HG03558 (cell line): ENCODE results near the gene CALCOCO2.
"Not testable (repeated sequence)": the region's sequence is repeated elsewhere in the genome, so short reads cannot be mapped to it uniquely, and the experiment has no call there.

Experiments used
- ATAC-seq: cut with Tn5 transposase; IDR thresholded peaks from one replicate; pipeline ENCODE4 v1.9.1; 2021; ENCODE audit warnings: moderate number of reproducible peaks; ENCODE audit not compliant: unreplicated experiment; ENCODE audit errors: extremely low read depth

Gene CALCOCO2

GRCh38 chr17:48830840-48831548 lies at the start of gene CALCOCO2:
Gene CALCOCO2, plus strand, starts transcription at chr17:48831035. Its CDS starts 10,673 bp downstream, at chr17:48841708.
- ATAC-seq, result no peak

- no peak for ATAC-seq
These were observed 43.0 kb upstream of the CALCOCO2 start for GRCh38 chr17:48787828-48788227.

- ATAC-seq, result no peak
These were observed 40.2 kb upstream of the CALCOCO2 start for GRCh38 chr17:48790607-48791127.

GRCh38 chr17:48791128-48792032 lies 39.5 kb upstream of the CALCOCO2 start:
- ATAC-seq, result no peak

- no peak for ATAC-seq
These were observed 38.6 kb upstream of the CALCOCO2 start for GRCh38 chr17:48792033-48792798.

GRCh38 chr17:48795444-48796162 lies 35.2 kb upstream of the CALCOCO2 start:
- no peak for ATAC-seq

GRCh38 chr17:48796163-48796522 lies 34.7 kb upstream of the CALCOCO2 start:
- not testable (repeated sequence) for ATAC-seq

- no peak for ATAC-seq
These were observed 31.6 kb upstream of the CALCOCO2 start for GRCh38 chr17:48799069-48799723.

- no peak for ATAC-seq
These were observed 30.1 kb upstream of the CALCOCO2 start for GRCh38 chr17:48800626-48801217.

GRCh38 chr17:48804936-48805411 lies 25.9 kb upstream of the CALCOCO2 start:
- ATAC-seq, result no peak

- ATAC-seq, result no peak
These were observed 21.7 kb upstream of the CALCOCO2 start for GRCh38 chr17:48809182-48809581.

GRCh38 chr17:48812001-48812400 lies 18.8 kb upstream of the CALCOCO2 start:
- no peak for ATAC-seq

GRCh38 chr17:48814504-48814903 lies 16.3 kb upstream of the CALCOCO2 start:
- ATAC-seq, result no peak

GRCh38 chr17:48815311-48815710 lies 15.5 kb upstream of the CALCOCO2 start:
- no peak for ATAC-seq

- no peak for ATAC-seq
These were observed 14.4 kb upstream of the CALCOCO2 start for GRCh38 chr17:48816438-48816773.

GRCh38 chr17:48816774-48817590 lies 13.9 kb upstream of the CALCOCO2 start, which contains the start of gene TTLL6:
Gene TTLL6, minus strand, starts transcription at chr17:48817229. Its CDS starts 157 bp downstream, at chr17:48817072.
- ATAC-seq, result no peak

- ATAC-seq, result no peak
These were observed 12.4 kb upstream of the CALCOCO2 start for GRCh38 chr17:48818361-48818841.

GRCh38 chr17:48819466-48819865 lies 11.4 kb upstream of the CALCOCO2 start:
- no peak for ATAC-seq
